ENCODE measurements around the gene SLC22A17. TPM values are rescaled to one million over a fixed set of nuclear protein-coding genes. Genes with fewer than 3 reads are reported as not detected.
A peak's percentile ranks its signal among the peaks of the same experiment; 100 is the strongest.

Gene SLC22A17
- total RNA-seq, 1 donor from 2014 or later = 29.3 TPM

GRCh38 chr14:23308721-23309445, 43.8 kb downstream of the SLC22A17 start:
- FAIRE-seq (no peak), DNase-seq (ENCODE audit: low read depth) (no peak)
- Histone ChIP-seq H4K20me1 (ENCODE audit: insufficient read depth, low read length) (peaks cover 41% of the 10 kb centered on the region), H2AFZ (ENCODE audit: low read depth, low read length) (no peak overlapping the region), H3K4me3 (ENCODE audit: insufficient read depth, low read depth, low read length) (peak overlapping the region; percentile 82), H3K4me2 (ENCODE audit: low read length) (peak overlapping the region; percentile 93), H3K9ac (ENCODE audit: low read length) (peak overlapping the region; percentile 96), H3K27me3 (ENCODE audit: insufficient read depth, low read length) (no peaks in the 10 kb centered on the region), H3K36me3 (ENCODE audit: insufficient read depth, low read length) (peaks cover 15% of the 10 kb centered on the region), H3K9me3 (ENCODE audit: insufficient read depth, low read depth, low read length) (no peaks in the 10 kb centered on the region), H3K4me1 (ENCODE audit: insufficient read depth, low read length) (peaks cover 22% of the 10 kb centered on the region), H3K27ac (ENCODE audit: low read depth, low read length) (peak overlapping the region; percentile 4), H3K79me2 (ENCODE audit: insufficient read depth, low read length) (peaks cover 69% of the 10 kb centered on the region)
- TF ChIP-seq CTCF (IDR thresholded peaks at IDR 0.05; ENCODE audit: insufficient read depth, low read depth, low read length) = no peak
- TF ChIP-seq EZH2 (IDR thresholded peaks at IDR 0.05; ENCODE audit: insufficient read depth, low read length) = no peak
- Mint-ChIP-seq H3K9me3 (ENCODE audit: unreplicated experiment) (no peaks in the 10 kb centered on the region), H3K36me3 (ENCODE audit: low read depth, unreplicated experiment) (peaks cover 16% of the 10 kb centered on the region), H3K4me3 (ENCODE audit: unreplicated experiment) (peak overlapping the region; percentile 92), H3K27me3 (ENCODE audit: low read depth, unreplicated experiment) (no peaks in the 10 kb centered on the region), H3K27ac (ENCODE audit: unreplicated experiment) (no peak overlapping the region), H3K4me1 (ENCODE audit: low read depth, unreplicated experiment) (peaks cover 23% of the 10 kb centered on the region)

GRCh38 chr14:23307687-23308644, 44.7 kb downstream of the SLC22A17 start:
- H3K27me3 Mint-ChIP-seq (ENCODE audit: low read depth, unreplicated experiment) = no peaks in the 10 kb centered on the region

More at GRCh38 chr14:23307687-23308644, 44.7 kb downstream of the SLC22A17 start:
- peaks cover 64% of the 10 kb centered on the region for H3K79me2 ChIP-seq (ENCODE audit: insufficient read depth, low read length)
- H2AFZ ChIP-seq (ENCODE audit: low read depth, low read length) = no peak overlapping the region
- peak overlapping the region; percentile 93 for H3K4me2 ChIP-seq (ENCODE audit: low read length)
- DNase-seq (ENCODE audit: low read depth) (peak; percentile 51), FAIRE-seq (no peak)
- peak overlapping the region; percentile 92 for H3K27ac Mint-ChIP-seq (ENCODE audit: unreplicated experiment)
- peaks cover 22% of the 10 kb centered on the region for H3K4me1 ChIP-seq (ENCODE audit: insufficient read depth, low read length)
- H4K20me1 ChIP-seq (ENCODE audit: insufficient read depth, low read length) = peaks cover 41% of the 10 kb centered on the region
- H3K36me3 Mint-ChIP-seq (ENCODE audit: low read depth, unreplicated experiment) = peaks cover 16% of the 10 kb centered on the region
- no peaks in the 10 kb centered on the region for H3K27me3 ChIP-seq (ENCODE audit: insufficient read depth, low read length)
- TF ChIP-seq CTCF (IDR thresholded peaks at IDR 0.05; ENCODE audit: insufficient read depth, low read depth, low read length) = no peak
- TF ChIP-seq EZH2 (IDR thresholded peaks at IDR 0.05; ENCODE audit: insufficient read depth, low read length) = no peak
- H3K9ac ChIP-seq (ENCODE audit: low read length) = peak overlapping the region; percentile 96
- peak overlapping the region; percentile 76 for H3K27ac ChIP-seq (ENCODE audit: low read depth, low read length)
- H3K9me3 ChIP-seq (ENCODE audit: insufficient read depth, low read depth, low read length) = no peaks in the 10 kb centered on the region
- peak overlapping the region; percentile 82 for H3K4me3 ChIP-seq (ENCODE audit: insufficient read depth, low read depth, low read length)
- H3K36me3 ChIP-seq (ENCODE audit: insufficient read depth, low read length) = peaks cover 15% of the 10 kb centered on the region
- H3K4me3 Mint-ChIP-seq (ENCODE audit: unreplicated experiment) = peak overlapping the region; percentile 92
- H3K9me3 Mint-ChIP-seq (ENCODE audit: unreplicated experiment) = no peaks in the 10 kb centered on the region
- peaks cover 23% of the 10 kb centered on the region for H3K4me1 Mint-ChIP-seq (ENCODE audit: low read depth, unreplicated experiment)

All from astrocyte (in vitro differentiated cells and primary cell).